HCT116 (cell line): Measurements from ENCODE around the gene RAD50. TPM values are rescaled to one million over a fixed set of nuclear protein-coding genes. Genes with fewer than 3 reads are reported as not detected.

Experiments used
- ATAC-seq: fragments of 200-7000 bp; cut with Tn5 transposase; 2 replicates; pipeline ENCODE4 v1.9.1; 2020; ENCODE audit warnings: mild to moderate bottlenecking, moderate library complexity
- BruUV-seq: library from RNA; stranded (reverse); fragments of 400-500 nt; replicated peaks from 2 replicates; lab custom pipeline; 2021; lab: Mats Ljungman, UMichigan
- CTCF ChIA-PET: fragments of 300-600 bp; sonication (Branson Sonifier 250); formaldehyde crosslinking; loops from one replicate; lab custom pipeline; 2021; ENCODE audit warnings: antibody characterized with exemption; lab: Charles Lee
- POLR2A ChIA-PET: fragments of 300-600, 350-600 bp; sonication (Branson Sonifier 250); formaldehyde crosslinking; loops from one replicate; lab custom pipeline; 2021; ENCODE audit warnings: antibody characterized with exemption; lab: Charles Lee
- RAD21 ChIA-PET, 2 experiments: fragments of 300-600 bp; sonication (Branson Sonifier 250); formaldehyde crosslinking; loops; one replicate each; lab custom pipeline; 2023; ENCODE audit warnings: low total read pairs in 2 of 2; ENCODE audit not compliant: uncharacterized antibody in 2 of 2, unreplicated experiment in 2 of 2, low non-redundant PET in 1 of 2; lab: Charles Lee
- DNase-seq: peaks from one replicate; pipeline ENCODE4 v3.0.0-alpha.2; 2010; ENCODE audit warnings: low read depth, low spot score
- H2AFZ ChIP-seq: fragments of 200-600 bp; shearing (Covaris generic), sonication (generic); 2 replicates; pipeline ENCODE4 v1.6.1; 2017; ENCODE audit warnings: low read depth, mixed run types, mixed read lengths, antibody characterized with exemption, low read length; ENCODE audit not compliant: poor library complexity, severe bottlenecking
- H3K27ac ChIP-seq: 2 replicates; pipeline ENCODE4 v1.5.1; 2012; ENCODE audit warnings: low read depth, low read length
- H3K27me3 ChIP-seq: fragments of 200-600 bp; sonication (generic); 2 replicates; pipeline ENCODE4 v1.6.1; 2016; ENCODE audit warnings: mixed run types, low read length, mixed read lengths; ENCODE audit not compliant: insufficient read depth
- H3K36me3 ChIP-seq, 2 experiments: fragments of 200-500 bp in 1 of 2; fragments of 200-600 bp in 1 of 2; sonication (Bioruptor generic) in 1 of 2; sonication (generic) in 1 of 2; 2 replicates each; pipeline versions ENCODE4 v1.5.1 to v1.6.1; 2014 to 2016; ENCODE audit warnings: low read length in 2 of 2, inconsistent platforms in 1 of 2, mixed read lengths in 1 of 2, mixed run types in 1 of 2; ENCODE audit not compliant: insufficient read depth in 2 of 2, control insufficient read depth in 1 of 2
- H3K4me1 ChIP-seq, 2 experiments: fragments of 200-600 bp in 1 of 2; sonication (generic) in 1 of 2; 2 replicates each; pipeline versions ENCODE4 v1.5.1 to v1.6.1; 2012 to 2017; ENCODE audit warnings: low read length in 2 of 2, inconsistent platforms in 1 of 2, mild to moderate bottlenecking in 1 of 2, mixed read lengths in 1 of 2, mixed run types in 1 of 2, moderate library complexity in 1 of 2; ENCODE audit not compliant: insufficient read depth in 2 of 2, control insufficient read depth in 1 of 2
- H3K4me2 ChIP-seq: fragments of 200-600 bp; sonication (generic); 2 replicates; pipeline ENCODE4 v1.6.1; 2017; ENCODE audit warnings: mixed run types, low read length, mixed read lengths
- H3K4me3 ChIP-seq, 2 experiments: fragments of 200-600 bp in 1 of 2; sonication (generic) in 1 of 2; replicated peaks in 1 of 2; 2 replicates each; pipeline ENCODE4 v1.5.1; 2011 to 2016; ENCODE audit warnings: low read length in 2 of 2, control low read depth in 1 of 2, low read depth in 1 of 2, mild to moderate bottlenecking in 1 of 2, mixed read lengths in 1 of 2, mixed run types in 1 of 2
- H3K79me2 ChIP-seq: fragments of 200-600 bp; sonication (generic); 2 replicates; pipeline ENCODE4 v1.6.1; 2017; ENCODE audit warnings: mild to moderate bottlenecking, mixed run types, low read length, moderate library complexity, mixed read lengths; ENCODE audit not compliant: insufficient read depth
- H3K9ac ChIP-seq: fragments of 200-600 bp; sonication (generic); 2 replicates; pipeline ENCODE4 v1.6.1; 2016; ENCODE audit warnings: low read length, mixed read lengths
- H3K9me2 ChIP-seq: fragments of 200-600 bp; sonication (generic), shearing (Covaris generic); 2 replicates; pipeline ENCODE4 v1.6.1; 2017; ENCODE audit warnings: mixed run types, mild to moderate bottlenecking, moderate library complexity; ENCODE audit not compliant: insufficient read depth
- H3K9me3 ChIP-seq, 2 experiments: fragments of 200-500 bp in 1 of 2; fragments of 200-600 bp in 1 of 2; sonication (Bioruptor generic) in 1 of 2; sonication (generic) in 1 of 2; 2 replicates each; pipeline ENCODE4 v1.6.1; 2014 to 2017; ENCODE audit warnings: low read length in 2 of 2, mixed read lengths in 2 of 2, inconsistent platforms in 1 of 2, low read depth in 1 of 2, mild to moderate bottlenecking in 1 of 2, mixed run types in 1 of 2, moderate library complexity in 1 of 2; ENCODE audit not compliant: control insufficient read depth in 1 of 2, insufficient read depth in 1 of 2
- H4K20me1 ChIP-seq: fragments of 200-600 bp; sonication (generic), shearing (Covaris generic); 2 replicates; pipeline ENCODE4 v1.6.1; 2017; ENCODE audit warnings: mixed run types, mild to moderate bottlenecking, moderate library complexity; ENCODE audit not compliant: insufficient read depth
- CTCF ChIP-seq, 3 experiments: fragments of 200-600 bp in 1 of 3; sonication (generic) in 1 of 3; IDR thresholded peaks in 2 of 3; conservative IDR thresholded peaks in 1 of 3; 2 replicates each; pipeline ENCODE4 v1.5.1; 2012 to 2017; ENCODE audit warnings: low read depth in 2 of 3, low read length in 2 of 3, antibody characterized with exemption in 1 of 3, borderline replicate concordance in 1 of 3, control low read depth in 1 of 3, mild to moderate bottlenecking in 1 of 3, mixed read lengths in 1 of 3, mixed run types in 1 of 3, moderate library complexity in 1 of 3; ENCODE audit not compliant: insufficient read depth in 1 of 3
- EZH2phosphoT487 ChIP-seq: fragments of 200-600 bp; IDR thresholded peaks from 2 replicates; pipeline ENCODE4 v1.6.1; 2018; ENCODE audit warnings: antibody characterized with exemption, borderline replicate concordance
- SIN3A ChIP-seq: IDR thresholded peaks from 2 replicates; pipeline ENCODE4 v1.6.1; 2012; ENCODE audit warnings: low read depth
- SRF ChIP-seq: IDR thresholded peaks from 2 replicates; pipeline ENCODE4 v1.6.1; 2012; ENCODE audit warnings: low read depth
- intact Hi-C: fragments of 100-400 bp; cut with micrococcal nuclease; formaldehyde crosslinking; loops from 2 replicates; pipeline ENCODE4 v1.10.0; 2022
- total RNA-seq: library from RNA; stranded (reverse); gene quantifications from one replicate; pipeline ENCODE4 v1.2.1, GENCODE V29; 2021; ENCODE audit not compliant: unreplicated experiment
- TF ChIP-seq, protein P1 (sequence below): IDR thresholded peaks from 2 replicates; pipeline ENCODE4 v1.6.1; 2012; ENCODE audit warnings: low read depth

The RAD50 gene
- total RNA-seq, 1 experiment from 2014 or later = 43.6 TPM

GRCh38 chr5:132589467-132589866 is 32.7 kb downstream of the RAD50 start:
- H3K9me3 ChIP-seq = no peaks in the 10 kb centered on the region
- H3K9ac ChIP-seq = no peak overlapping the region
- DNase-seq (no peak), ATAC-seq (no peak)
- H3K4me1 ChIP-seq = no peaks in the 10 kb centered on the region
- no peak overlapping the region for H3K27ac ChIP-seq
- intact Hi-C loops = no loop called here
- CTCF ChIA-PET = no interaction called here
- RAD21 ChIA-PET = no interaction called here
- no peak for TF ChIP-seq CTCF (IDR thresholded peaks at IDR 0.05 in 2 of 3, conservative IDR thresholded peaks at IDR 0.05 in 1 of 3; ENCODE audit: borderline replicate concordance in 1 of 3, insufficient read depth in 1 of 3, low read depth in 2 of 3, low read length in 2 of 3)
- TF ChIP-seq EZH2phosphoT487 = no peak
- TF ChIP-seq SRF = no peak
- TF ChIP-seq SIN3A = no peak
- TF ChIP-seq, protein P1, sequence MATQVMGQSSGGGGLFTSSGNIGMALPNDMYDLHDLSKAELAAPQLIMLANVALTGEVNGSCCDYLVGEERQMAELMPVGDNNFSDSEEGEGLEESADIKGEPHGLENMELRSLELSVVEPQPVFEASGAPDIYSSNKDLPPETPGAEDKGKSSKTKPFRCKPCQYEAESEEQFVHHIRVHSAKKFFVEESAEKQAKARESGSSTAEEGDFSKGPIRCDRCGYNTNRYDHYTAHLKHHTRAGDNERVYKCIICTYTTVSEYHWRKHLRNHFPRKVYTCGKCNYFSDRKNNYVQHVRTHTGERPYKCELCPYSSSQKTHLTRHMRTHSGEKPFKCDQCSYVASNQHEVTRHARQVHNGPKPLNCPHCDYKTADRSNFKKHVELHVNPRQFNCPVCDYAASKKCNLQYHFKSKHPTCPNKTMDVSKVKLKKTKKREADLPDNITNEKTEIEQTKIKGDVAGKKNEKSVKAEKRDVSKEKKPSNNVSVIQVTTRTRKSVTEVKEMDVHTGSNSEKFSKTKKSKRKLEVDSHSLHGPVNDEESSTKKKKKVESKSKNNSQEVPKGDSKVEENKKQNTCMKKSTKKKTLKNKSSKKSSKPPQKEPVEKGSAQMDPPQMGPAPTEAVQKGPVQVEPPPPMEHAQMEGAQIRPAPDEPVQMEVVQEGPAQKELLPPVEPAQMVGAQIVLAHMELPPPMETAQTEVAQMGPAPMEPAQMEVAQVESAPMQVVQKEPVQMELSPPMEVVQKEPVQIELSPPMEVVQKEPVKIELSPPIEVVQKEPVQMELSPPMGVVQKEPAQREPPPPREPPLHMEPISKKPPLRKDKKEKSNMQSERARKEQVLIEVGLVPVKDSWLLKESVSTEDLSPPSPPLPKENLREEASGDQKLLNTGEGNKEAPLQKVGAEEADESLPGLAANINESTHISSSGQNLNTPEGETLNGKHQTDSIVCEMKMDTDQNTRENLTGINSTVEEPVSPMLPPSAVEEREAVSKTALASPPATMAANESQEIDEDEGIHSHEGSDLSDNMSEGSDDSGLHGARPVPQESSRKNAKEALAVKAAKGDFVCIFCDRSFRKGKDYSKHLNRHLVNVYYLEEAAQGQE = no peak
- no peak overlapping the region for H3K4me3 ChIP-seq
- H3K4me2 ChIP-seq = no peak overlapping the region
- H4K20me1 ChIP-seq = no peaks in the 10 kb centered on the region
- no TSS peak for BruUV-seq
- no peaks in the 10 kb centered on the region for H3K27me3 ChIP-seq
- peaks cover 30 to 35% of the 10 kb centered on the region in 2 experiments for H3K36me3 ChIP-seq
- H3K9me2 ChIP-seq = no peaks in the 10 kb centered on the region
- H3K79me2 ChIP-seq = peaks cover 12% of the 10 kb centered on the region; the same call in 1 of the 2 replicates
- no peak overlapping the region for H2AFZ ChIP-seq
- POLR2A ChIA-PET = no interaction called here
